Measurements from ENCODE around the gene RXRA. TPM values are rescaled to one million over a fixed set of nuclear protein-coding genes. Genes with fewer than 3 reads are reported as not detected.

Gene RXRA
- total and polyA plus RNA-seq, 2 of the 4 experiments (the other 2 are of a cell fraction): 7.5 to 17.9 TPM

DNA sequence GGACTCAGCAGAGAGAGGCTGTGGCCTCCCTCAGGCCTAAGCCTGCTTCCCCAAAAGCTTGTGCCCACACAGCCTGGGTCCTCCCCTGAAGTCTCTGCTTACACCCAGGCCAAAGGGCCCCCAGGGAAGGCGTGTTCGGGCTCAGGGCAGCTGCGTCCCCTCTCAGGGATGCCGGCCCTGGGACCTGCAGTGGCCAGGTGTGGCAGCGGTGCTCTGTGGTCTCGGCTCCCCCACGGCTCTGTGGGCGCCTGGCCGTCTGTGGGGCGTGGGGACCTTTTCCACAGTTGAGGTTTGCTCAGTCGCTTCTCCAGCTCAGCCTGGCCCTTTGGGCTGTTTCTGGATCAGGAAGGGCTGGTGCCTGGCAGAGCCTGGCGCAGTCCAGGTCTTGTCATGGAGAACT is 75.9 kb downstream of the RXRA start:
- Histone ChIP-seq H2AK9ac (replicated peaks; ENCODE audit: low read depth, low read length, poor library complexity) (no peak overlapping the region), H3K4ac (ENCODE audit: low read depth, low read length) (no peak overlapping the region), H3K9me3 (ENCODE audit: control insufficient read depth, insufficient read depth, low read length) (peaks cover 5% of the 10 kb centered on the region), H2BK15ac (ENCODE audit: low read depth, low read length) (no peak overlapping the region), H3K9me1 (ENCODE audit: insufficient read depth, low read length) (peaks cover 13% of the 10 kb centered on the region; the same call in 1 of the 2 replicates), H3K4me1 (ENCODE audit: control insufficient read depth, insufficient read depth, low read length) (peaks cover 24% of the 10 kb centered on the region), H3K56ac (ENCODE audit: extremely low read depth, insufficient read depth, low read length) (no peak overlapping the region), H3K18ac (ENCODE audit: low read depth, low read length) (no peak overlapping the region), H3K27ac (ENCODE audit: insufficient read depth, low read length) (no peak overlapping the region), H2BK20ac (ENCODE audit: low read depth, low read length) (no peak overlapping the region), H2BK120ac (ENCODE audit: low read depth, low read length) (no peak overlapping the region), H3K9ac (ENCODE audit: low read depth, low read length) (no peak overlapping the region), H2BK5ac (ENCODE audit: low read depth, low read length, poor library complexity, severe bottlenecking) (no peak overlapping the region), H3K4me3 (ENCODE audit: insufficient read depth, low read depth, low read length) (no peak overlapping the region), H3K4me2 (ENCODE audit: low read depth, low read length) (no peak overlapping the region), H3K14ac (replicated peaks; ENCODE audit: low read depth, low read length) (no peak overlapping the region), H3K79me1 (ENCODE audit: low read depth in 1 of 2, low read length in 2 of 2) (peaks cover 16 to 87% of the 10 kb centered on the region in 2 experiments), H3K27me3 (ENCODE audit: control insufficient read depth, insufficient read depth, low read length) (no peaks in the 10 kb centered on the region), H4K20me1 (ENCODE audit: insufficient read depth, low read length) (peaks cover 78% of the 10 kb centered on the region), H4K91ac (ENCODE audit: insufficient read depth, low read depth, low read length) (no peak overlapping the region), H3K23ac (ENCODE audit: low read depth, low read length) (no peak overlapping the region), H4K5ac (ENCODE audit: low read depth, low read length) (no peak overlapping the region), H2AK5ac (ENCODE audit: low read depth, low read length) (no peak overlapping the region), H3K36me3 (ENCODE audit: control insufficient read depth, insufficient read depth, low read length) (peaks cover 8% of the 10 kb centered on the region; the same call in 1 of the 2 replicates), H2AFZ (replicated peaks; ENCODE audit: low read length, poor library complexity) (no peak overlapping the region), H4K8ac (ENCODE audit: low read depth in 2 of 2, low read length in 2 of 2) (no peak overlapping the region)
- TF ChIP-seq FOS (IDR thresholded peaks at IDR 0.05; ENCODE audit: low read depth, low read length) (no peak), RFX5 (IDR thresholded peaks at IDR 0.05; ENCODE audit: low read depth, low read length) (no peak), CEBPB (IDR thresholded peaks at IDR 0.05; ENCODE audit: low read depth, low read length) (no peak), CTCF (conservative IDR thresholded peaks at IDR 0.05; ENCODE audit: low read depth, low read length) (no peak), USF2 (IDR thresholded peaks at IDR 0.05; ENCODE audit: low read depth, low read length) (no peak), POLR2A (IDR thresholded peaks at IDR 0.05; ENCODE audit: low read depth, low read length) (no peak), MAFK (IDR thresholded peaks at IDR 0.05; ENCODE audit: low read depth, low read length) (no peak)
- TF ChIP-seq, protein P1, sequence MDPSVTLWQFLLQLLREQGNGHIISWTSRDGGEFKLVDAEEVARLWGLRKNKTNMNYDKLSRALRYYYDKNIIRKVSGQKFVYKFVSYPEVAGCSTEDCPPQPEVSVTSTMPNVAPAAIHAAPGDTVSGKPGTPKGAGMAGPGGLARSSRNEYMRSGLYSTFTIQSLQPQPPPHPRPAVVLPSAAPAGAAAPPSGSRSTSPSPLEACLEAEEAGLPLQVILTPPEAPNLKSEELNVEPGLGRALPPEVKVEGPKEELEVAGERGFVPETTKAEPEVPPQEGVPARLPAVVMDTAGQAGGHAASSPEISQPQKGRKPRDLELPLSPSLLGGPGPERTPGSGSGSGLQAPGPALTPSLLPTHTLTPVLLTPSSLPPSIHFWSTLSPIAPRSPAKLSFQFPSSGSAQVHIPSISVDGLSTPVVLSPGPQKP (IDR thresholded peaks at IDR 0.05; ENCODE audit: borderline replicate concordance, low read depth, low read length): no peak
- no peak for ATAC-seq (ENCODE audit: low read depth)
- POLR2A ChIA-PET (ENCODE audit: unreplicated experiment): no interaction called here
- intact Hi-C loops (cut with micrococcal nuclease) (no loop called here), in situ Hi-C loops (cut with MboI; ENCODE audit: low sequenced_read_pairs) (loop anchor here (25.0 kb wide), 1 partner anchor 590 kb away; no protein-coding TSS in a partner anchor), dilution Hi-C loops (cut with HindIII; ENCODE audit: low sequenced_read_pairs, unreplicated experiment) (no loop called here)
- BruUV-seq (replicated peaks): no TSS peak
- no peak for DNase-seq
- 80% methylated on average over 2 of the region's 12 CpGs; no CpG with 5 or more reads in 1 of the 2 experiments for WGBS, 2 experiments (ENCODE audit: extremely low coverage in 2 of 2, insufficient read length in 1 of 2)
- CTCF ChIA-PET: no interaction called here
